ENCODE results near the gene CNR2. TPM values are rescaled to one million over a fixed set of nuclear protein-coding genes. Genes with fewer than 3 reads are reported as not detected.

CNR2 gene
- total RNA-seq, 1 donor from 2014 or later, result not detected

- H3K27me3 Mint-ChIP-seq (ENCODE audit: low read depth, unreplicated experiment), result peaks cover 54% of the 10 kb centered on the region
- Histone ChIP-seq H3K79me2 (ENCODE audit: insufficient read depth, low read length) (no peaks in the 10 kb centered on the region), H3K4me1 (ENCODE audit: insufficient read depth, low read length) (no peaks in the 10 kb centered on the region), H3K4me2 (ENCODE audit: low read length) (no peak overlapping the region), H2AFZ (ENCODE audit: low read depth, low read length) (no peak overlapping the region), H4K20me1 (ENCODE audit: insufficient read depth, low read length) (no peaks in the 10 kb centered on the region), H3K27ac (ENCODE audit: low read depth, low read length) (no peak overlapping the region), H3K9me3 (ENCODE audit: insufficient read depth, low read depth, low read length) (peaks cover 9% of the 10 kb centered on the region), H3K27me3 (ENCODE audit: insufficient read depth, low read length) (peaks cover 32% of the 10 kb centered on the region), H3K36me3 (ENCODE audit: insufficient read depth, low read length) (no peaks in the 10 kb centered on the region), H3K4me3 (ENCODE audit: insufficient read depth, low read depth, low read length) (no peak overlapping the region), H3K9ac (ENCODE audit: low read length) (no peak overlapping the region)
- H3K4me1 Mint-ChIP-seq (ENCODE audit: low read depth, unreplicated experiment), result no peaks in the 10 kb centered on the region
- H3K27ac Mint-ChIP-seq (ENCODE audit: unreplicated experiment), result no peak overlapping the region
- H3K9me3 Mint-ChIP-seq (ENCODE audit: unreplicated experiment), result peaks cover 7% of the 10 kb centered on the region
- FAIRE-seq (no peak), DNase-seq (ENCODE audit: low read depth) (no peak)
- no peak for TF ChIP-seq EZH2 (IDR thresholded peaks at IDR 0.05; ENCODE audit: insufficient read depth, low read length)
- no peak for TF ChIP-seq CTCF (IDR thresholded peaks at IDR 0.05; ENCODE audit: insufficient read depth, low read depth, low read length)
- H3K36me3 Mint-ChIP-seq (ENCODE audit: low read depth, unreplicated experiment), result peaks cover 3% of the 10 kb centered on the region
- H3K4me3 Mint-ChIP-seq (ENCODE audit: unreplicated experiment), result no peak overlapping the region
These were observed 7.6 kb downstream of the CNR2 start for GRCh38 chr1:23905461-23906025.

GRCh38 chr1:23904748-23905357, 8.3 kb downstream of the CNR2 start:
- TF ChIP-seq CTCF (IDR thresholded peaks at IDR 0.05; ENCODE audit: insufficient read depth, low read depth, low read length), result no peak
- no peak for TF ChIP-seq EZH2 (IDR thresholded peaks at IDR 0.05; ENCODE audit: insufficient read depth, low read length)
- FAIRE-seq, result no peak
- no peak overlapping the region for H2AFZ ChIP-seq (ENCODE audit: low read depth, low read length)

GRCh38 chr1:23903754-23904153, 9.4 kb downstream of the CNR2 start:
- H3K27ac ChIP-seq (ENCODE audit: low read depth, low read length), result no peak overlapping the region
- H3K4me3 ChIP-seq (ENCODE audit: insufficient read depth, low read depth, low read length), result no peak overlapping the region
- no peaks in the 10 kb centered on the region for H3K4me1 ChIP-seq (ENCODE audit: insufficient read depth, low read length)
- H3K9me3 ChIP-seq (ENCODE audit: insufficient read depth, low read depth, low read length), result peaks cover 2% of the 10 kb centered on the region
- H3K9ac ChIP-seq (ENCODE audit: low read length), result no peak overlapping the region
- H3K27me3 ChIP-seq (ENCODE audit: insufficient read depth, low read length), result peaks cover 36% of the 10 kb centered on the region
- Mint-ChIP-seq H3K27me3 (ENCODE audit: low read depth, unreplicated experiment) (peaks cover 57% of the 10 kb centered on the region), H3K27ac (ENCODE audit: unreplicated experiment) (no peak overlapping the region), H3K4me3 (ENCODE audit: unreplicated experiment) (no peak overlapping the region), H3K36me3 (ENCODE audit: low read depth, unreplicated experiment) (peaks cover 3% of the 10 kb centered on the region), H3K9me3 (ENCODE audit: unreplicated experiment) (peaks cover 7% of the 10 kb centered on the region), H3K4me1 (ENCODE audit: low read depth, unreplicated experiment) (no peaks in the 10 kb centered on the region)
- FAIRE-seq (no peak), DNase-seq (ENCODE audit: low read depth) (no peak)
- no peaks in the 10 kb centered on the region for H3K79me2 ChIP-seq (ENCODE audit: insufficient read depth, low read length)
- H3K36me3 ChIP-seq (ENCODE audit: insufficient read depth, low read length), result no peaks in the 10 kb centered on the region
- H2AFZ ChIP-seq (ENCODE audit: low read depth, low read length), result no peak overlapping the region
- no peaks in the 10 kb centered on the region for H4K20me1 ChIP-seq (ENCODE audit: insufficient read depth, low read length)
- no peak for TF ChIP-seq EZH2 (IDR thresholded peaks at IDR 0.05; ENCODE audit: insufficient read depth, low read length)
- TF ChIP-seq CTCF (IDR thresholded peaks at IDR 0.05; ENCODE audit: insufficient read depth, low read depth, low read length), result no peak
- no peak overlapping the region for H3K4me2 ChIP-seq (ENCODE audit: low read length)

More at GRCh38 chr1:23904748-23905357, 8.3 kb downstream of the CNR2 start:
- Histone ChIP-seq H3K9ac (ENCODE audit: low read length) (no peak overlapping the region), H3K27me3 (ENCODE audit: insufficient read depth, low read length) (peaks cover 34% of the 10 kb centered on the region), H3K9me3 (ENCODE audit: insufficient read depth, low read depth, low read length) (peaks cover 9% of the 10 kb centered on the region), H3K79me2 (ENCODE audit: insufficient read depth, low read length) (no peaks in the 10 kb centered on the region), H3K4me1 (ENCODE audit: insufficient read depth, low read length) (no peaks in the 10 kb centered on the region), H4K20me1 (ENCODE audit: insufficient read depth, low read length) (no peaks in the 10 kb centered on the region), H3K27ac (ENCODE audit: low read depth, low read length) (no peak overlapping the region), H3K36me3 (ENCODE audit: insufficient read depth, low read length) (no peaks in the 10 kb centered on the region), H3K4me2 (ENCODE audit: low read length) (no peak overlapping the region), H3K4me3 (ENCODE audit: insufficient read depth, low read depth, low read length) (no peak overlapping the region)
- Mint-ChIP-seq H3K27me3 (ENCODE audit: low read depth, unreplicated experiment) (peaks cover 58% of the 10 kb centered on the region), H3K36me3 (ENCODE audit: low read depth, unreplicated experiment) (peaks cover 3% of the 10 kb centered on the region), H3K9me3 (ENCODE audit: unreplicated experiment) (peaks cover 7% of the 10 kb centered on the region), H3K27ac (ENCODE audit: unreplicated experiment) (no peak overlapping the region), H3K4me3 (ENCODE audit: unreplicated experiment) (no peak overlapping the region), H3K4me1 (ENCODE audit: low read depth, unreplicated experiment) (no peaks in the 10 kb centered on the region)
- DNase-seq (ENCODE audit: low read depth), result no peak

Data from astrocyte (in vitro differentiated cells and primary cell).